HFF-Myc (cell line): Measurements from ENCODE around the gene NEURL1.
A peak's percentile ranks its signal among the peaks of the same experiment; 100 is the strongest.

Source experiments
- DNase-seq: peaks from one replicate; pipeline ENCODE4 v3.0.0-alpha.2; 2011; ENCODE audit warnings: low read depth; ENCODE audit errors: extremely low read depth
- H3K4me3 ChIP-seq: replicated peaks from 2 replicates; pipeline ENCODE4 v1.5.1; 2011; ENCODE audit warnings: low read depth, mild to moderate bottlenecking, control low read depth, low read length
- CTCF ChIP-seq: IDR thresholded peaks from 2 replicates; pipeline ENCODE4 v1.5.1; 2012; ENCODE audit warnings: mild to moderate bottlenecking, low read depth, low read length, control low read depth; ENCODE audit errors: missing control alignments

Gene NEURL1

GRCh38 chr10:103449208-103450144, 44.0 kb upstream of the NEURL1 start:
- no peak overlapping the region for H3K4me3 ChIP-seq
- no peak for DNase-seq
- TF ChIP-seq CTCF: no peak

GRCh38 chr10:103450201-103450695, 43.3 kb upstream of the NEURL1 start:
- no peak for DNase-seq
- H3K4me3 ChIP-seq: peak overlapping the region; percentile 64
- no peak for TF ChIP-seq CTCF

DNA sequence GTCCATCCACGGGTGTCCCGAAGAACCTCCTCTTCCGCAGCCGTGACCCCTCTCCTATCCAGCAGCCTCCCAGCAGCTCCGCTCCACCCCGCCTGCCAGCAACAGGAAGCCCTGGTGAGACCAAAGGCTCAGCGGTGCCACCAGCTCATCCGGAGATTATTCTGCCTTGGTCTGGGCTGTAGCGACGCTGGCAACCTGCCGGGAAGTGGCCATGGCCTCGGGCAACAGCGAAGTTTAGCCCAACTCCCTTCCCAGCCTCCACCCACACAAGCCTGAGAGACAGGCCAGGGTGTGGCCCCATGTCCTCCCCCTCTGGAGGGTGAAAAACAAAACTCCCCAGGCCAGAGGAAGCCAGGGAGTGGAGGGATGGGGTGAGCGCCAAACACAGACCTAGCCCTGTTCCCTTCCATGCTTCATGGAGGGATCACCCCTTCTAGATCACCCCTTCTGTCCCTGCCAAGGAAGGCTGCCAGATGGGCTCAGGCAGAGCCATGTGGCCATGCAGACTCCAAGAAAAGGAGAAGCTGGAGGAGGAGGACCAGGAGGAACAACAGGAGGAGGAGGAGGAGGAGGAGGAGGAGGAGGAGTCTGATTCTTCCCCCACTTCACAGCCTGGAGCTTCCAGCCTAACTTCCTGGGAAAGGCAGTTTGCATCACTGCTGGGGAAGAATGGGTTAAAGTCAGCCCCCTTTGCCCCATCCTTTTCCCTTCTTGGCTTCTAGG, 42.3 kb upstream of the NEURL1 start:
- H3K4me3 ChIP-seq: peak overlapping the region; percentile 64
- peak; percentile 53 for DNase-seq
- TF ChIP-seq CTCF: no peak

- no peak for DNase-seq
- H3K4me3 ChIP-seq: peak within 1 kb of the TSS; percentile 64
- no peak for TF ChIP-seq CTCF
Observed at GRCh38 chr10:103451831-103452505, 41.5 kb upstream of the NEURL1 start, which contains the start of gene CALHM2. Gene CALHM2, minus strand, starts transcription at chr10:103452370. Its CDS starts 2,429 bp downstream, at chr10:103449941.

- no peak for TF ChIP-seq CTCF
- no peak for DNase-seq
- peak overlapping the region; percentile 64 for H3K4me3 ChIP-seq
Observed at GRCh38 chr10:103452506-103453230, 40.8 kb upstream of the NEURL1 start.

DNA sequence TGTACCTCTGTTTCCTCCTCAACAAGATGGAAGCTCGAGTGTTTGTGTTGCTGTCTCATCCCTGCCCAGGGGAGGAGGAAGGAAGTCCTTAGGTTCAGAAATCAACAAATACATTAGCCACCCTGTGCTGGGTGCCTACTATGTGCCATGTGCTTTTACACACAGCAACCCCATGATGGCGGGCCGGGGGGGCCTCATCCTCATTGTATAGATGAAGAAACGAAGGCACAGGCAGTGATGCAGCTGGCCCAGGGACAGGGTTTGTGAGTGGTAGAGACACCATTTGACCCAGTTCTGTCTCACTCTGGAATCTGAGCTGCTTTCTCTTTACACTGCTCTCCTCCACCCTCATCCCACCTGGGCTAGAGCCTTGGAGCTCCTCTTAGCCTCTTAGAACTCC, 39.5 kb upstream of the NEURL1 start:
- H3K4me3 ChIP-seq: no peak overlapping the region
- DNase-seq: no peak

More for the DNA sequence above, 39.5 kb upstream of the NEURL1 start:
- no peak for TF ChIP-seq CTCF
